NCI-H82 treated with DMSO at 0.1 percent for 48 hours (cell line): ENCODE measurements around the gene BACH2.
A peak's percentile ranks its signal among the peaks of the same experiment; 100 is the strongest.
"Not testable (repeated sequence)": the region's sequence is repeated elsewhere in the genome, so short reads cannot be mapped to it uniquely, and the experiment has no call there.

ENCODE experiments used
- DNase-seq: peaks from one replicate; lab custom pipeline; 2025; ENCODE audit not compliant: unreplicated experiment; lab: John Stamatoyannopoulos, UW

The BACH2 gene

GRCh38 chr6:90076511-90077415 is 219.9 kb downstream of the BACH2 start:
- DNase-seq, result no peak

DNA sequence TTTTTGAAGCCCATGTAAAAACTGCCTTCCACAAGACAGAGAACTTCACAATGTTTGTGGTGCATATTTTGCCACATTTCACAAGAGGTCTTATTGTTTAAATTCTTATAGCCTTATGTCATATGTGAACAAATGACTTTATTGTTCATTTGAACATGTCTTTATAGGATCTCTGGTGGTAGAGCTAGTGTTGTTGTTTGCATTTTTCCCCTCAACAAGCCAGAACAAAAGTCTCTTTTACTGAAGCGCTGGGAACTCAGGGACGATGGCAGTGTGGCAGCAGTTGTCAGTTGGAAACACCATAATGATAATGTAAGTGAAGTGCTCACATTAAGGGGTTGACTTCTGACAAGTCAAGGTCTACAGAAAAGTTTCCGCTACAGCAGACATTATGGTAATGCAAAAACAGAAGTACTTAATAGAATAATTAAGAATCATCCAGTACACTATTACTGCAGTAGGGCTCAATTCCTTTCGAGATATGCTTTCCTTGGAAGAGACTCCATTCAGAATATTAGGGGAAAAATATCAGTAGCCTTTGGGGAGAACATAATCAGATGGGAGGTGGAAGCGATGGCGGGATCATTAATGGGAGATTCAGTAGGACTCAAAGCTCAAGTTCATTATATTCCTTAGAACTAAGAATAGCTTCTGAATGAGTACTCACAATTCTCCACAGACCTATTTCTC is 222.3 kb downstream of the BACH2 start:
- DNase-seq, result no peak

DNA sequence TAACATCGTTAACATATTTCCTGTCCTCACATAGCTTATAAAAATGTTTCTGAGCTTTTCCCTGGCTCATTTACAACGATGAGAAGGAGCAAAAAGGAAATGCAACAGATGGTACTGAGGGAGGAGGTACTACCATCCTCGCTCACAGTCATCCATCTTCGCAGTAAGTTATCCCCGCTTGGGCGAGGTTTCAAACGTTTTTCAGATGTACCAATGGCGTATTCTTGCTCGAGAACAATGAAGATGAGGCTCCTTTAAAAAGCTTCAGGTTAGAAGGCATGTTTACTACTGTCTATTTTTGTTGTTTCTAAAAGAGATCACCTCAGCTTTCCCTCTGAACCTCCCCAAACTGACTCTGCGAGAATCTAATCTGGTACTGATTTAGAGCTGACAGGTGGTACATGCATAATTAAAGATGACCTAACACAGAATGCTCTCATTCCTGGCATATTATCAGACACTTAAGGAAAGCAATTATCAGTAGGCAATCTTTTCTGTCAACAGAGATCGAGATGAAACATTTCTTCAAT is 223.6 kb downstream of the BACH2 start:
- peak; percentile 40 for DNase-seq

DNA sequence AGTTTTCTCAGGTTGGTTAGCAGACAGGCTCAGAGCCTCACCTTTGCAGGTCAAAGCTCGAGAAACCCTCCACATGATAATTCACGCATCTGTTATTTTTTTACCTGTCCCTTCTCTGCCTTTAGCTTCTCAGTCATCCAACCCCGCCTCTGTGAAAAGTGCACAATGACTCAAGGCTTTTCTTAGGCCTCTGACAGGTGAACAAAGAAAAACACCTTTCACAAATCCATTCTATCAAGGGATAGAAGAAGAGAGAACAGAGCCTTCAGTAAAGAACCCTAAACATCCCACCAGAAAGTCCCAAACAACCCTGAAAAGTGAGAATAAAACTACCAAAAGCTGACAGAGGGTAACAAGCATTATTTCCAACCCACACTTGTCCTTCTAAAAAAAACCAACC is 224.1 kb downstream of the BACH2 start:
- DNase-seq, result no peak

- no peak for DNase-seq
These were observed 227.7 kb downstream of the BACH2 start for GRCh38 chr6:90068703-90069523.

DNA sequence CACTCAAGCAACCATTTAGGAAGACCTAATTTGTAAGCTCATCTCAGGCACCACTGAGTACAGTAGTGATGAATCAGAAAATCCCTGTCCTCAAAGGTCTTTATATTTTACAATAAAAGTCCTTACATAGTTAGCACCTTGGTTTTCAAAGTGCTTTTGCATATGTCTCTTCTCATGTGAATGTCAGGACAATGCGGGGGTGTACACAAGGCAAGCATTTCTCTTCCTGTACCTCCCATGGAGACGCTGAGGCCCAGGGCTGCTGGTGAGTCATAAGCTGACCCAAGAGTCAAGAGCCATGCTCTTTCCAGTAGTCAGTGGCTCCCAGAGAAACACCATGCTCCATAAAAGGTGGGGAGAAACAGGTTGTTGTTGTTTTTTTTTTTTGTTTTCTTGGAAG is 228.4 kb downstream of the BACH2 start:
- no peak for DNase-seq

- no peak for DNase-seq
These were observed 229.9 kb downstream of the BACH2 start for GRCh38 chr6:90066697-90067096.

DNA sequence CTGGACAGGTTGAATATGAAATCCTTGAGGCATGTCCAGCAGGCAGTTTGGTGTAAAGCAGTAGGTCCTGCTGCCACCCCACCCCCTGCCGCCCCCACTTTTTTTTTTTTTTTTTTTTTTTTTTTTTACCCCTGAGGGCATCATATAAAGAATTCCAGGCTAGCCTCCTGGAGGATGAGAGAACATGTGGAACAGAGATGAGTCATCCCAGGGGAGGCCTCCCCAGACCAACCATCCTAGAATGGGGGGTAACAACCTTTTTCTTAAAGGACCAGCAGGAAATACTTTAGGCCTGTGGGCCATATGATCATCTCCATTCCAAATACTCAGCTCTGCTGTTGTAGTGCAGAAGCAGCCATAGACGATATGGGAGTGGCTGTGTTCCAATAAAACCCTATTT is 231.5 kb downstream of the BACH2 start:
- no peak for DNase-seq

- no peak for DNase-seq
These were observed 234.0 kb downstream of the BACH2 start for GRCh38 chr6:90062667-90063066.

GRCh38 chr6:90062051-90062450 is 234.6 kb downstream of the BACH2 start:
- no peak for DNase-seq

DNA sequence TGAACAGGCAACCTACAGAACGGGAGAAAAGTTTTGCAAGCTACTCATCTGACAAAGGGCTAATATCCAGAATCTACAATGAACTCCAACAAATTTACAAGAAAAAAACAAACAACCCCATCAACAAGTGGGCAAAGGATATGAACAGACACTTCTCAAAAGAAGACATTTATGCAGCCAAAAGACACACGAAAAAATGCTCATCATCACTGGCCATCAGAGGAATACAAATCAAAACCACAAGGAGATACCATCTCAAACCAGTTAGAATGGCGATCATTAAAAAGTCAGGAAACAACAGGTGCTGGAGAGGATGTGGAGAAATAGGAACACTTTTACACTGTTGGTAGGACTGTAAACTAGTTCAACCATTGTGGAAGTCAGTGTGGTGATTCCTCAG is 237.5 kb downstream of the BACH2 start:
- DNase-seq, result not testable (repeated sequence)

- not testable (repeated sequence) for DNase-seq
These were observed 240.7 kb downstream of the BACH2 start for GRCh38 chr6:90055924-90056323.

DNA sequence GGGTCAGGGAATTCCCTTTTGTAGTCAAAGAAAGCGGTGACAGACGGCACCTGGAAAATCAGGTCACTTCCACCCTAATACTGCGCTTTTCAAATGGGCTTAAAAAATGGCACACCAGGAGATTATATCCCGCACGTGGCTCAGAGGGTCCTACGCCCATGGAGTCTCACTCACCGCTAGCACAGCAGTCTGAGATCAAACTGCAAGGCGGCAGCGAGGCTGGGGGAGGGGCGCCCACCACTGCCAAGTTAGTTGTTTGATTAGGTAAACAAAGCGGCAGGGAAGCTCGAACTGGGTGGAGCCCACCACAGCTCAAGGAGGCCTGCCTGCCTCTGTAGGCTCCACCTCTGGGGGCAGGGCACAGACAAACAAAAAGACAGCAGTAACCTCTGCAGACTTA is 242.4 kb downstream of the BACH2 start:
- not testable (repeated sequence) for DNase-seq

GRCh38 chr6:90053614-90054013 is 243.0 kb downstream of the BACH2 start:
- DNase-seq, result no peak

GRCh38 chr6:90049295-90049694 is 247.3 kb downstream of the BACH2 start:
- no peak for DNase-seq

DNA sequence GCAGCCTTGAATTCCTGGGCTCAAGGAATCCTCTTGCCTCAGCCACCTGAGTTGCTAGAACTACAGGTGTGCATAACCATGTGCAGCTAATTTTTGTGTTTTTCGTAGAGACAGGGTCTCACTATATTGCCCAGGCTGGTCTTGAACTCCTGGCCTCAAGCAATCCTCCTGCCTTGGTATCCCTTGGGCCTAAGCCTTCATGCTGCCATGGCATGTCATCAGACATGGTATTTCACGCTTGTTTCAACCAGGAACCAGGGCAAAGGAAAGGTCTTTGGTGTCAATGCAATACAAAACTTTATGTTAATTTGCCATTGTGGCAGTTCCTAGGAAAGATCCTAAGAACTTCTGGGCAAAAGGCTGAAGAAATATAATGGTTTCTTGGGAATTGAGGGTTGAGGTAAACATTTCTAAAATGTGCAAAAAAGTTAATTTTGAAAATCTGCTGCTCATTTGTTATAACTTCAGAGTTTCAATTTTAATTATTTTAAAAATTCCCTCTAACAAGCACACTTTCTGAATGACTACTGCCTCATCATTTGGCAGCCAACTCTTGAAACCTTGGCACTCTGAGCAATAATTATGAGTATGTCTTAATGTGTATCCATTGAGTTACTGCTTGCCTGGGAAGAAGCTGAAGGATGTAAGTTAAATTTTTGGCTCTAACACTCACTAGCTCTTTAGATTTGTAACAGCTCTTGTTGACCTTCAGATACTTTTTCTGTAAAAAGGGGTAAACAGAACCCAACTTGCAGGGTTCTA is 248.3 kb downstream of the BACH2 start:
- no peak for DNase-seq

DNA sequence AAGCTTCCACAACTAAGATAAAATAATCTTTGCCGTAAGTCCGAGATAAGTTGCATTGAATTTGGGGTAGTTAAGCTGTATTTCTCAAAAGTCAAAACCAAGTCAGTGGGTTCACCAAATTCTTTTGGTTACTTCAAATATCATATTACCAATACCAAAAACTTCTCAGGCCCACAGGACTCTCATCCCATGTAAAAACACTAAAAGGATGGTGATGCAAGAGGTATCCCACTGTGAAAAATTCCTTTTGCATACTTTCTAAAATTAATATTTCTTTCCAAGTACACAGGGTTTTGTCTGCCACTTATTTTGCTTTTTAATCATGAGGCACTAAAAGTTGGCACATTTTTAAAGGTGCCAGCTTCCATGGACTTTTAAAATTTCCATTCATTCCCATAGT is 251.1 kb downstream of the BACH2 start:
- no peak for DNase-seq

DNA sequence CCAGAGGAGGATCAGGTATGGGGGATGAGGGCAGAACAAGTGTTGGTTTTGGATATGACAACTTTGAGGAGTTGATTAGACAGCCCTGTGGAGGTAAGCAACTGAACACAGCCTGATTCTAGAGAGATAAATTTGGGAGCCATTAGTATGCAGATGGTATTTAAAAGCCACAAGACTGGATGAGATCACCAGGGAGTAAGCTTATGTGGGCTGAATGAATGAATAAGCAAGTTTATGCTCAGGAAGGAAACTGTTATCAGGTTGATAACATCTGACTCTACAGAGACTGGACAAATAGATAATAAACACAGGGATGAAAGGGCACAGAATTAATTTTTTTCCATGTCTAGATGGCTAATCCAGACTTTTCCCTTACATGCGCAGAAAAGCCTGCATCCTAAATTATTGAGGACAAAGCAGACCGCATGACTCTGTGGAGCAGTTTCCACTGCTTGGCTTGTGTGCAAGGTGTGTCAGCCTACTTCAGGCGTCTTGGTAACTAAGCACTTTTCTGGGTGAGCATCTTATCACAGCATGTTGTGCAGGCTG is 251.7 kb downstream of the BACH2 start:
- DNase-seq, result no peak

DNA sequence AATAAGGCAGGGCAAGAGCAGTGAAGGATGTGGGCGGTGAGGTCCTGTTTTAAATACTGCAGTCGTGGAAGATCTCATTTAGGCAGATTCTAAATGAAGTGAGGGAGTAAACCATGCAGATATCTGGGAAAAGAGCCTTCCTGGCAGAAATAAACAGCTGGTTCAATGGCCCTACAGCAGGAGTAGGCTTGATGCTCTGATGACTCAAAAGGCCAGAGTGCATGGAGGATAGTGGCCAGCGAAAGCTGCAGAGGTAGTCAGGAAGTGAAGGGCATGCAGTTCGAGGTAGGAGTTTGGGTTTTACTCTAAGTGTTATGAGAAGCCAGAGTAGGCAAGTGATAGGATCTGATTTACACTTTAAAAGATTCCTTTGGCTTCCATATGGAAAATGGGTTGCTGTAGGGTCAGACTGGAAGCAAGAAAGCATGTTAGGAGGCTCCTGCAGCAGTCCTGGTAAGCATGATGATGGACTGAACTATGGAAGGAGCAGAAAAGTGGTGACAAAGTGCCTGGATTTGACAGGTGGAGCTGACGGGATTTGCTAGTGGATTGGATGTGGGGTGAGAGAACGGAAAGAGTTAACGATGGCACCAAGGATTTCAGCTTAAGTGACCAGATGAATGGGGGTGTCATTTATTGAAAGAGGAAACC is 252.3 kb downstream of the BACH2 start:
- no peak for DNase-seq

DNA sequence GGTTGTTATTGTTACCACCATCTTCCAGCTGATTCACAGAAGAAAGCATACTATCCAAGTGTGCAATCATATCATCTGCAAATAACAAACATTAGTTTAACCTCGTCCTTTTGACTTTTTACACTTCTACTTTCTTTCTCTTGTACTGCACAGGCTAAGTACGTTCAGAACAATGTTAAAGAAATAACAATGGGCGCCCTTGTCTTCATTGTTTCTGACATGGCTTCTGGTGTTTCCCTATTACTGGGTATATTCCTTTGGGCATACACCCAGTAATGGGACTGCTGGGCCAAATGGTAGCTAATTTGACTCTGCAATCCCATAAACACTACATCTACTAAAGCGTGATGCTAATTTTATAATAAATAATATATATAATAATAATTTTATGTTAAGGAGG is 255.7 kb downstream of the BACH2 start:
- no peak for DNase-seq
